SK-N-SH (cell line): ENCODE results near the gene MRM1. TPM values are rescaled to one million over a fixed set of nuclear protein-coding genes. Genes with fewer than 3 reads are reported as not detected.

ENCODE experiments used
- CTCF ChIA-PET: fragments of 300-600, 350-600 bp; formaldehyde crosslinking; extraction: SDS; loops from one replicate; lab custom pipeline; 2021; lab: Yijun Ruan, JAX
- POLR2A ChIA-PET: fragments of 350-600 bp; sonication (Branson Sonifier 250); formaldehyde crosslinking; extraction: SDS; loops from one replicate; lab custom pipeline; 2020; ENCODE audit warnings: antibody characterized with exemption, inconsistent platforms; lab: Yijun Ruan, JAX
- DNase-seq: peaks from one replicate; pipeline ENCODE4 v3.0.0; 2012
- H2AFZ ChIP-seq: fragments of 200-600 bp; sonication (generic); 2 replicates; pipeline ENCODE4 v1.8.1; 2016; ENCODE audit warnings: antibody characterized with exemption, mild to moderate bottlenecking, low read depth
- H3F3A ChIP-seq: fragments of 200-600 bp; sonication (generic); replicated peaks from 2 replicates; pipeline ENCODE3; 2016; ENCODE audit warnings: antibody characterized with exemption, mild to moderate bottlenecking; ENCODE audit not compliant: insufficient read depth
- H3K27ac ChIP-seq, 2 experiments: fragments of 200-500 bp in 1 of 2; fragments of 200-600 bp in 1 of 2; sonication (Bioruptor generic) in 1 of 2; sonication (generic), shearing (Covaris generic) in 1 of 2; 2 replicates each; pipeline versions ENCODE4 v1.5.1 to v1.6.1; 2014 to 2016; ENCODE audit warnings: low read depth in 2 of 2, inconsistent platforms in 1 of 2, low read length in 1 of 2, mild to moderate bottlenecking in 1 of 2, mixed read lengths in 1 of 2
- H3K27me3 ChIP-seq: fragments of 200-600 bp; sonication (generic), shearing (Covaris generic); 2 replicates; pipeline ENCODE4 v1.6.1; 2016; ENCODE audit warnings: mixed run types; ENCODE audit not compliant: insufficient read depth
- H3K36me3 ChIP-seq, 2 experiments: fragments of 200-500 bp in 1 of 2; fragments of 200-600 bp in 1 of 2; sonication (Bioruptor generic) in 1 of 2; sonication (generic) in 1 of 2; replicated peaks in 1 of 2; 2 replicates each; pipeline versions ENCODE3 to v1.5.1; 2014 to 2016; ENCODE audit warnings: low read length in 1 of 2, mild to moderate bottlenecking in 1 of 2; ENCODE audit not compliant: insufficient read depth in 2 of 2, control insufficient read depth in 1 of 2
- H3K4me1 ChIP-seq, 2 experiments: fragments of 200-500 bp in 1 of 2; fragments of 200-600 bp in 1 of 2; sonication (Bioruptor generic) in 1 of 2; sonication (generic), shearing (Covaris generic) in 1 of 2; 2 replicates each; pipeline versions ENCODE4 v1.5.1 to v1.6.1; 2014 to 2016; ENCODE audit warnings: low read depth in 1 of 2, low read length in 1 of 2, mixed run types in 1 of 2; ENCODE audit not compliant: insufficient read depth in 2 of 2, control insufficient read depth in 1 of 2
- H3K4me2 ChIP-seq: fragments of 200-600 bp; sonication (generic), shearing (Covaris generic); 2 replicates; pipeline ENCODE4 v1.6.1; 2017; ENCODE audit warnings: mixed run types
- H3K4me3 ChIP-seq, 2 experiments: fragments of 200-500 bp in 1 of 2; fragments of 200-600 bp in 1 of 2; sonication (Bioruptor generic) in 1 of 2; sonication (generic), shearing (Covaris generic) in 1 of 2; 2 replicates each; pipeline versions ENCODE4 v1.5.1 to v1.8.1; 2014 to 2016; ENCODE audit warnings: low read depth in 2 of 2, inconsistent platforms in 1 of 2, low read length in 1 of 2, mild to moderate bottlenecking in 1 of 2, mixed read lengths in 1 of 2, moderate library complexity in 1 of 2
- H3K79me2 ChIP-seq: fragments of 200-600 bp; sonication (generic); 2 replicates; pipeline ENCODE4 v1.8.1; 2017; ENCODE audit warnings: mild to moderate bottlenecking; ENCODE audit not compliant: insufficient read depth
- H3K9ac ChIP-seq: fragments of 200-600 bp; sonication (generic); 2 replicates; pipeline ENCODE4 v1.6.1; 2017; ENCODE audit warnings: mixed run types
- H3K9me2 ChIP-seq: fragments of 200-600 bp; sonication (generic); 2 replicates; pipeline ENCODE4 v1.6.1; 2017; ENCODE audit warnings: mixed run types
- H3K9me3 ChIP-seq: fragments of 200-600 bp; sonication (generic); 2 replicates; pipeline ENCODE4 v1.6.1; 2017; ENCODE audit warnings: mixed run types, mild to moderate bottlenecking, moderate library complexity
- H4K20me1 ChIP-seq: fragments of 200-600 bp; sonication (generic); 2 replicates; pipeline ENCODE4 v1.6.1; 2017; ENCODE audit warnings: mild to moderate bottlenecking, mixed run types; ENCODE audit not compliant: insufficient read depth
- FOXM1 ChIP-seq: IDR thresholded peaks from 2 replicates; pipeline ENCODE4 v1.4.0; 2012; ENCODE audit warnings: low read depth, mild to moderate bottlenecking
- MXI1 ChIP-seq: IDR thresholded peaks from 2 replicates; pipeline ENCODE4 v1.6.1; 2012; ENCODE audit warnings: mild to moderate bottlenecking, low read depth, low read length, improper control_type of control experiment
- NFIC ChIP-seq: IDR thresholded peaks from 2 replicates; pipeline ENCODE4 v1.4.0; 2012; ENCODE audit warnings: borderline replicate concordance
- RXRA ChIP-seq: IDR thresholded peaks from 2 replicates; pipeline ENCODE4 v1.4.0; 2012; ENCODE audit warnings: low read depth, mild to moderate bottlenecking, borderline replicate concordance
- TEAD4 ChIP-seq: IDR thresholded peaks from 2 replicates; pipeline ENCODE4 v1.4.0; 2012; ENCODE audit warnings: mild to moderate bottlenecking, borderline replicate concordance; ENCODE audit not compliant: insufficient read depth
- WGBS: methylation state at CpG from one replicate; pipeline ENCODE4 v1.1.6; 2017; ENCODE audit warnings: low lambda C conversion rate; 5-methylcytosine and 5-hydroxymethylcytosine counted together
- polyA plus RNA-seq, 3 experiments: library from polyadenylated mRNA; depleted of rRNA; stranded (reverse); fragments of >200 nt; gene quantifications; 2 replicates each; pipeline ENCODE4 v1.2.3, GENCODE V29; 2012
- TF ChIP-seq, protein P1 (sequence below): IDR thresholded peaks from 2 replicates; pipeline ENCODE4; 2012
- TF ChIP-seq, protein P2 (sequence below): fragments of 150-350 bp; IDR thresholded peaks from 2 replicates; pipeline ENCODE4 v1.6.1; 2016; ENCODE audit warnings: mild to moderate bottlenecking, low read depth, low read length

The MRM1 gene
- polyA plus RNA-seq, 1 of the 3 experiments (the other 2 are of a cell fraction): 9.8 TPM

DNA sequence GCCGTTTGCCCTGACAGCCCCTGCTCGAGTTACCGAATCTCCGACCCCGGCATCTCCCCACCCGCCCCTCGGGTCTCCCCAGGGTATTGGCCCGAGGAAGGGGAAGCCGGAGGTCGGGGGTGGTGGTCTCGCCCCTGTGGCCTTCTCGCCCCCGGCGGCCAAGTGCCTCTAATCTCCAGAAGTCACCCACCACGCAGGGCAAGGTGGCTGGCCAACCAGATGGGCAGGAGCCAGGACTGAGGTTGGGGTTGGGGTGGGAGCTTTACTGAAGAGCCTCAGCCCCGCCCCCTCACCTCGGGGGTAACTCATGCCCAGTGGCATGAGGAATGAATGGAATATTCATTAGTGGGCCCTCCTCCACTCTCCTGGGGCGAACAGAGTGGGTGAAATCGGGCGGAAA, 9.1 kb upstream of the MRM1 start:
- H3K4me2 ChIP-seq: peak overlapping the region; percentile 97
- POLR2A ChIA-PET: interaction anchor here (2.8 kb wide), 1 partner anchor 9 kb away, joined by 16 read pairs; the partner anchor contains the start of gene MRM1
- H3K9ac ChIP-seq: peak overlapping the region; percentile 79
- H3K4me1 ChIP-seq: peaks cover 0 to 15% of the 10 kb centered on the region in 2 experiments; a peak in 1 of 4 replicates
- peaks cover 28% of the 10 kb centered on the region for H3F3A ChIP-seq
- WGBS: 3% methylated on average over 13 of the region's 20 CpGs
- DNase-seq: peak; percentile 71
- peaks cover 13% of the 10 kb centered on the region; the same call in 1 of the 2 replicates for H3K79me2 ChIP-seq
- CTCF ChIA-PET: interaction anchor here (0.7 to 3.4 kb wide), 4 partner anchors 9 to 197 kb away, joined by 3 to 15 read pairs (median 6); partner anchors contain the start of gene MRM1
- H2AFZ ChIP-seq: peak overlapping the region; percentile 23; the same call in 1 of the 2 replicates
- no peaks in the 10 kb centered on the region for H4K20me1 ChIP-seq
- no peaks in the 10 kb centered on the region for H3K9me2 ChIP-seq
- H3K4me3 ChIP-seq: peak overlapping the region; percentile 83 to 89
- H3K27ac ChIP-seq: peak overlapping the region in 1 of 2 experiments; percentile 51; a peak in 1 of 4 replicates
- no peaks in the 10 kb centered on the region for H3K9me3 ChIP-seq
- peaks cover 22 to 28% of the 10 kb centered on the region in 2 experiments for H3K36me3 ChIP-seq
- TF ChIP-seq FOXM1 (no peak), MXI1 (0 out of 2 replicates have a peak, but pooled peaks have one; percentile 42)
- TF ChIP-seq, protein P1, sequence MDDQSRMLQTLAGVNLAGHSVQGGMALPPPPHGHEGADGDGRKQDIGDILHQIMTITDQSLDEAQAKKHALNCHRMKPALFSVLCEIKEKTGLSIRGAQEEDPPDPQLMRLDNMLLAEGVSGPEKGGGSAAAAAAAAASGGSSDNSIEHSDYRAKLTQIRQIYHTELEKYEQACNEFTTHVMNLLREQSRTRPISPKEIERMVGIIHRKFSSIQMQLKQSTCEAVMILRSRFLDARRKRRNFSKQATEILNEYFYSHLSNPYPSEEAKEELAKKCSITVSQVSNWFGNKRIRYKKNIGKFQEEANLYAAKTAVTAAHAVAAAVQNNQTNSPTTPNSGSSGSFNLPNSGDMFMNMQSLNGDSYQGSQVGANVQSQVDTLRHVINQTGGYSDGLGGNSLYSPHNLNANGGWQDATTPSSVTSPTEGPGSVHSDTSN: peak; percentile 31; the same call in 1 of the 2 replicates
- H3K27me3 ChIP-seq: no peaks in the 10 kb centered on the region

- Histone ChIP-seq H3K9me2 (no peaks in the 10 kb centered on the region), H3K27me3 (no peaks in the 10 kb centered on the region), H4K20me1 (no peaks in the 10 kb centered on the region), H2AFZ (0 out of 2 replicates have a peak overlapping the region, but pooled peaks have one; percentile 23), H3K4me1 (peaks cover 0 to 15% of the 10 kb centered on the region in 2 experiments; a peak in 1 of 4 replicates), H3K9ac (peak overlapping the region; percentile 79), H3K36me3 (peaks cover 17 to 28% of the 10 kb centered on the region in 2 experiments), H3K9me3 (no peaks in the 10 kb centered on the region), H3K4me2 (peak overlapping the region; percentile 97), H3F3A (peaks cover 28% of the 10 kb centered on the region), H3K27ac (no peak overlapping the region), H3K79me2 (peaks cover 13% of the 10 kb centered on the region; the same call in 1 of the 2 replicates), H3K4me3 (peak overlapping the region; percentile 83 to 89)
- 33% methylated on average over 4 of the region's 4 CpGs for WGBS
- ChIA-PET CTCF (interaction anchor here (0.7 to 3.4 kb wide), 5 partner anchors 8 to 780 kb away, joined by 3 to 15 read pairs (median 4); partner anchors contain the start of gene MRM1), POLR2A (interaction anchor here (2.8 kb wide), 1 partner anchor 8 kb away, joined by 16 read pairs; the partner anchor contains the start of gene MRM1)
- no peak for TF ChIP-seq RXRA
- no peak for TF ChIP-seq TEAD4
- TF ChIP-seq, protein P2, sequence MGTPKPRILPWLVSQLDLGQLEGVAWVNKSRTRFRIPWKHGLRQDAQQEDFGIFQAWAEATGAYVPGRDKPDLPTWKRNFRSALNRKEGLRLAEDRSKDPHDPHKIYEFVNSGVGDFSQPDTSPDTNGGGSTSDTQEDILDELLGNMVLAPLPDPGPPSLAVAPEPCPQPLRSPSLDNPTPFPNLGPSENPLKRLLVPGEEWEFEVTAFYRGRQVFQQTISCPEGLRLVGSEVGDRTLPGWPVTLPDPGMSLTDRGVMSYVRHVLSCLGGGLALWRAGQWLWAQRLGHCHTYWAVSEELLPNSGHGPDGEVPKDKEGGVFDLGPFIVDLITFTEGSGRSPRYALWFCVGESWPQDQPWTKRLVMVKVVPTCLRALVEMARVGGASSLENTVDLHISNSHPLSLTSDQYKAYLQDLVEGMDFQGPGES: no peak
- no peak for TF ChIP-seq NFIC
- no peak for DNase-seq
These were observed 8.6 kb upstream of the MRM1 start for GRCh38 chr17:36592716-36593321.
